GM19239 (cell line): ENCODE measurements around the gene REL.
A peak's percentile ranks its signal among the peaks of the same experiment; 100 is the strongest.
"Not testable (repeated sequence)": the region's sequence is repeated elsewhere in the genome, so short reads cannot be mapped to it uniquely, and the experiment has no call there.

ENCODE experiments used
- DNase-seq: peaks from one replicate; pipeline ENCODE4 v3.0.0; 2011; ENCODE audit warnings: low spot score; ENCODE audit not compliant: insufficient read length
- FAIRE-seq: peaks from 2 replicates; lab custom pipeline; 2011; peaks lifted over from hg19 to GRCh38; lab: Jason Lieb, UNC

The REL gene

GRCh38 chr2:60881047-60881932 is at the start of gene REL:
TSS of gene REL (plus strand) at chr2:60881574. CDS start at chr2:60881841, 267 bp downstream.
- FAIRE-seq: peak; percentile 69
- peak; percentile 86 for DNase-seq

GRCh38 chr2:60831921-60832320 is 49.5 kb upstream of the REL start:
- FAIRE-seq: no peak
- DNase-seq: no peak

- DNase-seq (no peak), FAIRE-seq (no peak)
These were observed 48.8 kb upstream of the REL start for GRCh38 chr2:60832621-60833020.

- FAIRE-seq (peak; percentile 70), DNase-seq (no peak)
These were observed 47.1 kb upstream of the REL start for GRCh38 chr2:60834270-60834717.

- DNase-seq (no peak), FAIRE-seq (no peak)
These were observed 44.9 kb upstream of the REL start for GRCh38 chr2:60836491-60836890.

GRCh38 chr2:60837123-60837522 is 44.3 kb upstream of the REL start:
- DNase-seq (no peak), FAIRE-seq (peak; percentile 98)

DNA sequence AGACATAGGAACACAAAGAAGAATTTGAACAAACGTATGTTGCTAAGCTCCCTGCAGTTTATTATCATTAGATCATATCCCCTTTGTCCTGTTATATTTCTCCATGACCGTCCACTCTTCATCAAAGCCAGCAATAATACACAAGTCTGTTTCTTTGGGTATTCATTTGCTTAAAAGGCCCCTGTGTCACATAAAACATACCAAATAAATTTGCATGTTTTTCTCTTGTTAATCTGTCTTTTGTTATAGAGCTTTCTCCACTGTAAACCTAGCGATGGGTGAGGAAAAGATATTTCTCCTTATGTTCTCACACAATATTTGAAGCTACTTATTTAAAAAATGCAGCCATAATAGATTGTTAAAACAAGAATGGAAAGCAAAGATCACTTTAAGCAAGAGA is 42.9 kb upstream of the REL start:
- DNase-seq: no peak
- FAIRE-seq: peak; percentile 71

DNA sequence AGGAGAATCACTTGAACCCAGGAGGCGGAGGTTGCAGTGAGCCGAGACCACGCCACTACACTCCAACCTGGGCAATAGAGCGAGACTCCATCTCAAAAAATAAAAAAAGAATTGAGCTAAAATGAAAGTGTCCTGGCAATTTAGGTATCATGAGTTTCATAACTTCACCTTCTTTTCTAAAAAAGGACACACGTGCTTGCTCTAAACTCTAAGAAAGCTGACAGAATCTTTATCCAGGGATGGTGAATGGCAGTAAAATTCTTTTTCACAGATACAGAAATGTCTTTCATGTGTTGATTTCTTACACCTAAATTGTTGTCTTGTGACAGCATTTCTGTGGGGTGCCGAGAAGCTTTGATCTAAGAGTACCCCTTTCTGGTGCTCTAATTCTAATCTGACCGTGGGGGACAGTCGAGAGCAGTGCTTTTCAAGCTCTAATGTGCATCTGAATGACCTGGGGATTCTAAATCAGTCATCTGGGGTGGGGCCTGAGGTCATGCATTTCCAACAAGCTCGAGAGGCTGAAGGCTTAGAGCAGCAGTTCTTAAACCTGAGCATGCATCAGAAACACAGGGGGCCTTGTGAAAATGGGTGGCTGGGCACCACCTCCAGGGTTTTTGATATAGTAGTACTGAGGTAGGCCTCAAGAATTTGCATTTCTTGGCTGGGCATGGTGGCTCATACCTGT is 42.1 kb upstream of the REL start:
- no peak for DNase-seq
- peak; percentile 97 for FAIRE-seq

- peak; percentile 97 for FAIRE-seq
- no peak for DNase-seq
These were observed 40.5 kb upstream of the REL start for GRCh38 chr2:60840880-60841279.

DNA sequence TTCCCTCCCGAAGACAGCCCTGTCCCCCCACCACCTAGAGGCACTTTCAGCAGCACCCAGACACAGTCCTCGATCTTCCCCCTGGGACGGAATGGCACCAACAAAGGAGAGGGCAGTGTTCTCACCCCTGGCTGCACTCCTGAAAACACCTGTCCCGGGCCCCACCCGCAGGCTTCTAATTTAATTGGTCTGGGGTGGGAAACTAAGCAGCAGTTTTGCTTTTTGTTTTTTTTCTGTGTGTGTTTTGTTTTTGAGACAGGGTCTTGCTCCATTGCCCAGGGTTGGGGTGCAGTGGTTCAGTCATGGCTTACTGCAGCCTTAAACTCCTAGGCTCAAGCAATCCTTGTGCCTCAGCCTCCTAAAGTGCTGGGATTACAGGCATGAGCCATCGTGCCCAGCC is 38.4 kb upstream of the REL start:
- FAIRE-seq (no peak), DNase-seq (no peak)

GRCh38 chr2:60844105-60844504 is 37.3 kb upstream of the REL start:
- peak; percentile 90 for FAIRE-seq
- no peak for DNase-seq

DNA sequence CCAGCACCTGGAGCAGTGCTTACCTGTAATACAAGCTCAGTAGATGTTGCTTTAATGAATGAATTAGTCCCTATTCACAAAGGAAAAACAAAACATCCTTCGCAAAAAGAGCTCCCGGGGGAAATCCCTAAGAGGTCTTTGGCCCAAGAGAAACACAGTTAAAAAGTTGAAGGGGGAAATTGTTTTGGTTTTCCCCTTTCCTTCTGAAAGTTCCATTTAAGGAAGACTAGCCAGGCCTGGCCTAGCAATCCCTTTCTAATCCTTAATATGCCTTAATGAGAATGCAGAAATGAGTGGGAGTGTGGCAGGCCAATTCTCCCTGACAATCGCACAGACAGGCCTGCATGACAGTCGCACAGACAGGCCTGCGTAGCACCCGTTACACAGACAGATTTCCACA is 33.5 kb upstream of the REL start:
- DNase-seq (no peak), FAIRE-seq (no peak)

DNA sequence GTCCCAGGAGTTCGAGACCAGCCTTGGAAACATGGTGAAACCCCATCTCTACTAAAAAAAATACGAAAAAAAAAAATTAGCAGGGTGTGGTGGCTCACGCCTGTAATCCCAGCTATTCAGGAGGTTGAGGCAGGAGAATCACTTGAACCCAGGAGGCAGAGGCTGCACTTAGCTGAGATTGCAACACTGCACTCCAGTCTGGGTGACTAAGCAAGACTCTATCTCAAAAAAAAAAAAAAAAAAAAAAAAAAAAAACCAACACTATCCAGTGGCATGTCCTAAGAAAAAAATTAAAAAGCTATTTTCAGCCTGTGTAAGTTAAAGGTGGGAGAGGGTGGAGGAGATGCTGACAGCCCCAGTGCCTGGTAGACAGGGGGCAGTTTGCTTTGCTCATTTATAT is 32.2 kb upstream of the REL start:
- FAIRE-seq (no peak), DNase-seq (no peak)

DNA sequence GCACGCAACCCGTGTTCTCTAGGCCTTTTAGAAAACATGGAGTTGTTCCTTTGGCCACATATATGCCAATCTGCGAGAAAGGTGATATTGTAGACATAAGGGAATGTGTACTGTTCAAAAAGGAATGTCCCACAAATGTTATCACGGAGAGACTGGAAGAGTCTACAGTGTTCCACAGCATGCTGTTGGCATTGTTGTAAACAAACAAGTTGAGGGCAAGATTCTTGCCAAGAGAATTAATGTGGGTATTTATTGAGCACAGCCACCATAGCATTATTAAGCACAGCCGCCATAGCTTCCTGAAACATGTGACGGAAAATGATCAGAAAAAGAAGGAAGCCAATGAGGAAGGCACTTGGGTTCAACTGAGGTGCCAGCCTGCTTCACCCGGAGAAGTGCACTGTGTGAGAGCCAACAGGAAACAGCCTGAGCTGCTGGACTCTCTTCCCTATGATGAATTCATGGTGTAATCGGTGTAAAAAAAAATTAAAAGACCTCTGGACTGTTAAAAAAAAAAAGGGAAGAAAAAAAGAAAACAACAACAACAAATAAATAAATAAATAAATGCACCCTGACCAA is 29.0 kb upstream of the REL start:
- DNase-seq (no peak), FAIRE-seq (no peak)

GRCh38 chr2:60853531-60853930 is 27.8 kb upstream of the REL start:
- FAIRE-seq (no peak), DNase-seq (no peak)

GRCh38 chr2:60855989-60856669 is 25.2 kb upstream of the REL start:
- DNase-seq: no peak
- no peak for FAIRE-seq

GRCh38 chr2:60857056-60857455 is 24.3 kb upstream of the REL start:
- no peak for FAIRE-seq
- DNase-seq: no peak

GRCh38 chr2:60858897-60859311 is 22.5 kb upstream of the REL start:
- DNase-seq (no peak), FAIRE-seq (no peak)

DNA sequence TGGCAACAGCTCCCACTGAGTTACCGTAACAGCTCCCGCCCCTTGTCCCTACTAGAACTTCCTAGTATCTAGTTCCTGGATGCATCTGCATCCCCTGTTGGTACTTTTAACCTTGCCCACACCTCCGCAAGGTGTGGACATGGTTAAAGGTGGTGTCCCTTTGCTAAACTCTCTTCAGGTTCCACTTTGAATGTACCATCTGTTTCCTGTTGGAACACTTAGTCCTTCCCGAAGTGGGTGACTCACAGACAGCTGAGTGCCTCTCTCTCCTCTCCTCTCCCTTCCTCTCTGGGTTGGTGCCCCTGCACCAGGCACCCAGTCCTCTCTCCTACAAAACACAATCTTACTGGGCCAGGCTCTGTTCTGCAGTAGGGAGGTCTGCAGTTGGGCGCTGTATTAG is 19.6 kb upstream of the REL start:
- FAIRE-seq (no peak), DNase-seq (no peak)

DNA sequence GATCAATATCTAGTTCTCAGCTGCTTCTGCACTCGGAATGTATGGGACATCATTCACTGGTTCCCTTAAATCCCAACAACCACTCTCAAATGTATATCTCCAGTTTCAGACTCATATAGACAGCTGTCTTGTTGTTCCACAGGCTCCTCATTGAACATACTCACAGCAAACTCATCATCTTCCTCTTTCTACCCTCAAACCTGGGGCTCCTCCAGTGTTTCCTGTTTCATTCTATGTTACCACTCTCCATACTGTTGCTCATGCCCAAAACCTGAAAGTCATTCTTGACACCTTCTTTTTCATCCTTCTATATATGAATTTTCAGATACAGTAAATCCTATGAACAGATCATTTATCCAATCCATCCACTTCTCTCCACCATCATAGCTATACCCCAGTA is 18.7 kb upstream of the REL start:
- FAIRE-seq: peak; percentile 31
- no peak for DNase-seq

GRCh38 chr2:60865361-60865760 is 16.0 kb upstream of the REL start:
- FAIRE-seq, DNase-seq: not testable (repeated sequence)
